Measurements from ENCODE around the gene TMEM89.

DNA sequence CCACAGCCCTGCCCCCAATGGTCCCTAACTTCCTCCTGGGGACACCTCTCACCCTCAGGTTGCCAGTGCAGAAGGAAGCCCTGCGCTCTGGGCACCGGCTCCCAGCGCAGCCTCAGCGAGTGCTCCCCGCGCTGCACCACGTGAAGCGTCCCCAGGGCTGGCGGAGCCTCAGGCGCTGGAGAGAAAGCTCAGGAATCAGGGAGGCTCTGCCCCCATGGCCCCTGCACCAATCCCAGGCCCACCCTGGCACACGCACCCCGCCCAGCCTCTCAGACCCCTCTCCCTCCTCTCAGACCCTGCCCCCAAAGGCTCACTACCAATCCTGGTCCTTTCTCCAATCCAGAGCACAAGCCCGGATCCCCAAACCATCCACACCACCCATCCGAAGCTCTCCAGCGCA, 33.3 kb downstream of the TMEM89 start:
- TF ChIP-seq POLR2AphosphoS5 (IDR thresholded peaks at IDR 0.05) (no peak), CTCF (IDR thresholded peaks at IDR 0.05) (no peak), POLR2A (IDR thresholded peaks at IDR 0.05) (no peak)
